ENCODE results near the gene RASA2. TPM values are rescaled to one million over a fixed set of nuclear protein-coding genes. Genes with fewer than 3 reads are reported as not detected.

RASA2 gene
- total RNA-seq, 2 donors from 2014 or later: 12.0 to 18.3 TPM

DNA sequence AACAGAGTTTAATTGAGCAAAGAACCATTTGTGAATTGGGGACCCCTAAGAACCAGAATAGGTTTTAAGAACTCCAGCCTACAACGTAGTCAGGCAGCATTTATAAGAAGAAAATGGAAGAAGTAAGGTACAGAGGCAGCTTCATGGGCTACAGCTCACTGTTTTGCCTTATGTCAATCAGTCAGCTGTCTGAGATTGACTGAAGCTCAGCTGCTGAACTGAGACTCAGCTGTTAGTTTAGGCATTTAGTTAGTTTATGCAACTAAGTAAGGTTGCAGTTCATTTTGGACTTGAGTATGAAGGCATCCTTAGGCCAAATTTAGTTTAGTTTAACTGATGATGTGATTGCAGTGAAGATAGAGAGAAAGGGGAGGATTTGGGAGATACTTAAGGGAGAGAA is 34.1 kb upstream of the RASA2 start:
- no peaks in the 10 kb centered on the region for H3K27me3 ChIP-seq
- peaks cover 11% of the 10 kb centered on the region for H3K4me1 ChIP-seq
- intact Hi-C loops (cut with DNase I): loop anchor here (5.0 to 10.0 kb wide), 2 partner anchors 95 to 218 kb away; partner anchors contain the start of gene PXYLP1
- no peak overlapping the region for H3K27ac ChIP-seq
- no peak overlapping the region for H3K4me3 ChIP-seq
- no peaks in the 10 kb centered on the region for H3K9me3 ChIP-seq
- TF ChIP-seq, protein P1, sequence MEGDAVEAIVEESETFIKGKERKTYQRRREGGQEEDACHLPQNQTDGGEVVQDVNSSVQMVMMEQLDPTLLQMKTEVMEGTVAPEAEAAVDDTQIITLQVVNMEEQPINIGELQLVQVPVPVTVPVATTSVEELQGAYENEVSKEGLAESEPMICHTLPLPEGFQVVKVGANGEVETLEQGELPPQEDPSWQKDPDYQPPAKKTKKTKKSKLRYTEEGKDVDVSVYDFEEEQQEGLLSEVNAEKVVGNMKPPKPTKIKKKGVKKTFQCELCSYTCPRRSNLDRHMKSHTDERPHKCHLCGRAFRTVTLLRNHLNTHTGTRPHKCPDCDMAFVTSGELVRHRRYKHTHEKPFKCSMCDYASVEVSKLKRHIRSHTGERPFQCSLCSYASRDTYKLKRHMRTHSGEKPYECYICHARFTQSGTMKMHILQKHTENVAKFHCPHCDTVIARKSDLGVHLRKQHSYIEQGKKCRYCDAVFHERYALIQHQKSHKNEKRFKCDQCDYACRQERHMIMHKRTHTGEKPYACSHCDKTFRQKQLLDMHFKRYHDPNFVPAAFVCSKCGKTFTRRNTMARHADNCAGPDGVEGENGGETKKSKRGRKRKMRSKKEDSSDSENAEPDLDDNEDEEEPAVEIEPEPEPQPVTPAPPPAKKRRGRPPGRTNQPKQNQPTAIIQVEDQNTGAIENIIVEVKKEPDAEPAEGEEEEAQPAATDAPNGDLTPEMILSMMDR (IDR thresholded peaks at IDR 0.05): no peak
- DNase-seq: no peak
- H3K36me3 ChIP-seq: no peaks in the 10 kb centered on the region
- H3K9ac ChIP-seq (ENCODE audit: low read depth in 2 of 2, low read length in 2 of 2): no peak overlapping the region

DNA sequence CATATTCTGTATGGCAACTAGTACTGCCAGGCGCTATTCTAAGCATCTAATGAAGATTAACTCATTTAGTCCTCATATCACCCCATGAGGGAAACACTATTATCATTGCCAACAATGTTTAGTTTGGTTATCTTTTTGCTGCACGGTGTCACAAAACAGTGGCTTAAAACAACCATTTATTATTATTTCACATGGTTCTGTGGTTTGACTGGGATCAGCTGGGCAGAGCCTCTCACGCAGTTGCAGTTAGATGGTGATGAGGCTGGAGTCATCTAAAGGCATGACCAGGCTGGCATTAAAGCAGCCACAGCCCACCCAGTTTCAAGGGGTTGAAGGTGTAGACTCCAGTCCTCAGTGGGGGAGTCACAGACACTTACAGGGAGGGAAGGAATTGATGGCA is 32.8 kb upstream of the RASA2 start:
- TF ChIP-seq, protein P1 (IDR thresholded peaks at IDR 0.05): no peak
- H3K27ac ChIP-seq: no peak overlapping the region
- peaks cover 11% of the 10 kb centered on the region for H3K4me1 ChIP-seq
- H3K9ac ChIP-seq (ENCODE audit: low read depth in 2 of 2, low read length in 2 of 2): no peak overlapping the region
- intact Hi-C loops (cut with DNase I): loop anchor here (5.0 to 10.0 kb wide), 2 partner anchors 97 to 219 kb away; partner anchors contain the start of gene PXYLP1
- H3K9me3 ChIP-seq: no peaks in the 10 kb centered on the region
- no peak for DNase-seq
- no peaks in the 10 kb centered on the region for H3K36me3 ChIP-seq
- H3K27me3 ChIP-seq: no peaks in the 10 kb centered on the region
- no peak overlapping the region for H3K4me3 ChIP-seq

DNA sequence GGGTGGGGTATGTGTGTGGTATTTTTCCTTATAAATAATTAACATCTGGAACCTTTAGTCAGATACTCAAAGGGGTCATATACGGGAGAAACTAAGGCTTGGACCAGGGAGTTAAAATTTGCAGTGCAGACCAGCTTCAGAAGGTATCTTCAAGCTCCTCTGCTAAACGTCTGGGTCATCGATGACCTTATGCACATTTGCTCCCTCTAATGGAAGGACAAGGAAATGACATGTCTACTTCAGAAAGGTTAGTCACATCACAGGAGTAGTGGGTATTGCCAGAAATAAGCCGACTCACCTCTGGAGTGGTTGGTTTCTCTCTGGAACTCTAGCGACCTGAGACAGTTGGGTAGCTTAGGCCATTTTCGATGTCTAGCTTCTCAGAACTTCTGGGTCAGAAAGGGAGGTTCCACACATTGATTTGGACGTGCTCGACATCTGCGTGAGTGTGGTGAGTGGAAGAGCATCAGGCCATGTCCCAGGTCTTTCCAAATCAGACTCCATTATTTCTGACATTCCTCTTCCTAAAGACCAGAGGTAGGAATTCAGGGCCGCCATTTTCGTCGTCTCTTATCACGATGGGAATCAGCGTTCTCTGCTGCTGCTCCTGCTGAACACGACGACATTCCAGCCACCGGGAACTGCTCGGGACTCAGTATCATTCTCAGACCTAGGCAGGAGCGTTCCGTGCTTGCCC is 31.8 kb upstream of the RASA2 start:
- no peak for DNase-seq
- Histone ChIP-seq H3K4me3 (no peak overlapping the region), H3K27ac (peak overlapping the region; percentile 48), H3K9me3 (no peaks in the 10 kb centered on the region), H3K27me3 (no peaks in the 10 kb centered on the region), H3K9ac (ENCODE audit: low read depth in 2 of 2, low read length in 2 of 2) (no peak overlapping the region), H3K4me1 (peaks cover 11% of the 10 kb centered on the region), H3K36me3 (no peaks in the 10 kb centered on the region)
- TF ChIP-seq, protein P1 (IDR thresholded peaks at IDR 0.05): peak; percentile 56
- intact Hi-C loops (cut with DNase I): loop anchor here (5.0 to 10.0 kb wide), 3 partner anchors 98 to 220 kb away; partner anchors contain the start of gene PXYLP1

DNA sequence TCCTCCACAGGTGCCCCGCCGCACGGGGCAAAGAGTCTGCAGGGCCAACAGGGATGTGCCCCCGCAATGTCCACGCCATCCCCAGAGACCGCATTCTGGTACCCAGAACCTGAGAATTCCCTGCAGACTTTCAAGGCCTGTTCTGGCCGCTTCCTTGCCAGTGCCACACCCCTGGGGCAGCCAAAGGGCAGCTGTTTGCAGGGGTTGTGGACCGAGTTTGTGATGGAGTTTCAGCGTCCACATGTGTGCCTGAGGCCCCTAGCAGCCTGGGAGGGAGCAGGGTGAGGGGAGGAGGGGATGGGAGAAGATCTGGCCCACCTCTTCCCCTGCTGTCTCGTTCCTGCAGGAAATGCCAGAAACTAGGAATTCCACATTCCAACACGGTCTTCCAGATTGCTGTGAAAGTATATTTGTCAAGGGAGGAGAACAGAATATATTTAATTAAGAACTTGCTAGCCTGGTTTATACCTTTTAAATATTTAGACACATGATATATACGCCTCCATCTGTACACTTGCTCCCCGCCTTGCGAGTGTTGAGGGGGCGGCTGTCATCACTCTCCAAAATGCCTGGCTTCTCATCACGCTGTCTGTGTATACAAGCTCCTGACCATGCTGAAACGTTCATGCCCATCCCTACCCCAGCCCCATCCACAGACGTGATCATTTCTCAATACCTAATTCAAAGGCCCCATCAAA is 31.1 kb upstream of the RASA2 start:
- peak; percentile 60 for DNase-seq
- intact Hi-C loops (cut with DNase I): loop anchor here (5.0 to 10.0 kb wide), 2 partner anchors 148 to 221 kb away; partner anchors contain the start of gene PXYLP1

DNA sequence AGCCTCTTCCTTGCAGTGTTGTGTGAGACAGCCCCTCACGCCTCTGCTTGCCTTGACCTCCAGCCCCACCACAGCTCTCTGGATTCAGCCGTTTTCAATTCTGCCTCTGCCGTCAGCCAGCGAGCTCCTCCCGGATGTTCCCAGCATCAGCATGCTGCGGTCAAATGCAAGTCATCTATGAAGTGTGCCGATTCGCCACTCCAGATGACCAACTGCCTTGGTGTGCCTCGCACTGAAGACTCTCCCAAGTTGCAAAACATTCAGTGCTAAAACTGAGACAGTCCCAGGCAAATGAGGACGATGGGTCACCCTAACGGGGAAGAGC is 30.6 kb upstream of the RASA2 start:
- H3K4me1 ChIP-seq: peaks cover 11% of the 10 kb centered on the region
- no peaks in the 10 kb centered on the region for H3K36me3 ChIP-seq
- no peak overlapping the region for H3K27ac ChIP-seq
- no peak for DNase-seq
- H3K27me3 ChIP-seq: no peaks in the 10 kb centered on the region
- no peaks in the 10 kb centered on the region for H3K9me3 ChIP-seq
- no peak overlapping the region for H3K9ac ChIP-seq (ENCODE audit: low read depth in 2 of 2, low read length in 2 of 2)
- H3K4me3 ChIP-seq: no peak overlapping the region
- TF ChIP-seq, protein P1 (IDR thresholded peaks at IDR 0.05): no peak
- intact Hi-C loops (cut with DNase I): loop anchor here (5.0 to 10.0 kb wide), 2 partner anchors 149 to 221 kb away; partner anchors contain the start of gene PXYLP1

More for the DNA sequence above, 31.1 kb upstream of the RASA2 start:
- Histone ChIP-seq H3K4me1 (peaks cover 11% of the 10 kb centered on the region), H3K27ac (peak overlapping the region; percentile 48), H3K4me3 (no peak overlapping the region), H3K27me3 (no peaks in the 10 kb centered on the region), H3K9ac (ENCODE audit: low read depth in 2 of 2, low read length in 2 of 2) (no peak overlapping the region), H3K36me3 (no peaks in the 10 kb centered on the region), H3K9me3 (no peaks in the 10 kb centered on the region)
- TF ChIP-seq, protein P1 (IDR thresholded peaks at IDR 0.05): no peak
